HepG2 (cell line): ENCODE results near the gene ZNF541. TPM values are rescaled to one million over a fixed set of nuclear protein-coding genes. Genes with fewer than 3 reads are reported as not detected.

Experiments
- ARID5B ChIP-seq: IDR thresholded peaks from 2 replicates; pipeline ENCODE4 v1.4.0; 2020; ENCODE audit warnings: mild to moderate bottlenecking, missing genetic modification reagents
- CENPBD1 ChIP-seq: sonication (generic); formaldehyde crosslinking; IDR thresholded peaks from 2 replicates; pipeline ENCODE4 v1.8.0; 2022; ENCODE audit warnings: missing genetic modification reagents, low read depth, mild to moderate bottlenecking, borderline replicate concordance
- DZIP1 ChIP-seq: sonication (generic); formaldehyde crosslinking; IDR thresholded peaks from 2 replicates; pipeline ENCODE4 v1.5.0; 2020; ENCODE audit warnings: mild to moderate bottlenecking, missing genetic modification reagents
- FOXA3 ChIP-seq: IDR thresholded peaks from 2 replicates; pipeline ENCODE4 v1.6.1; 2016; ENCODE audit warnings: missing genetic modification reagents, missing compliant biosample characterization
- HMGXB4 ChIP-seq, 2 experiments: sonication (generic) in 1 of 2; formaldehyde crosslinking in 1 of 2; IDR thresholded peaks; 2 replicates each; pipeline versions ENCODE4 v1.4.0 to v1.6.1; 2018 to 2020; ENCODE audit warnings: missing genetic modification reagents in 2 of 2, borderline replicate concordance in 1 of 2, low read depth in 1 of 2, mild to moderate bottlenecking in 1 of 2, missing biosample characterization in 1 of 2
- HNF4G ChIP-seq, 2 experiments: sonication (generic) in 1 of 2; formaldehyde crosslinking in 1 of 2; IDR thresholded peaks; 2 replicates each; pipeline versions ENCODE4 v1.4.0 to v1.6.1; 2011 to 2020; ENCODE audit warnings: borderline replicate concordance in 2 of 2, low read depth in 2 of 2, mild to moderate bottlenecking in 2 of 2, low read length in 1 of 2, missing genetic modification reagents in 1 of 2, moderate library complexity in 1 of 2
- IKZF5 ChIP-seq: IDR thresholded peaks from 2 replicates; pipeline ENCODE4 v1.6.1; 2018; ENCODE audit warnings: missing genetic modification reagents, mild to moderate bottlenecking, missing compliant biosample characterization
- PAXIP1 ChIP-seq: sonication (generic); formaldehyde crosslinking; conservative IDR thresholded peaks from 2 replicates; pipeline ENCODE4 v1.4.0; 2020; ENCODE audit warnings: mild to moderate bottlenecking, missing genetic modification reagents, moderate library complexity
- RARA ChIP-seq: IDR thresholded peaks from 2 replicates; pipeline ENCODE4 v1.6.1; 2016; ENCODE audit warnings: missing genetic modification reagents, missing compliant biosample characterization
- ZBTB8A ChIP-seq: sonication (generic); formaldehyde crosslinking; IDR thresholded peaks from 2 replicates; pipeline ENCODE4 v1.4.0; 2020; ENCODE audit warnings: mild to moderate bottlenecking, low read depth, missing genetic modification reagents, borderline replicate concordance
- ZMYM3 ChIP-seq: sonication (generic); formaldehyde crosslinking; IDR thresholded peaks from 2 replicates; pipeline ENCODE4 v1.5.1; 2020; ENCODE audit warnings: mild to moderate bottlenecking, missing genetic modification reagents
- ZNF136 ChIP-seq: sonication (generic); formaldehyde crosslinking; IDR thresholded peaks from 2 replicates; pipeline ENCODE4 v1.8.1; 2022; ENCODE audit warnings: low read depth, mild to moderate bottlenecking, moderate library complexity, missing genetic modification reagents
- ZNF225 ChIP-seq: sonication (generic); formaldehyde crosslinking; IDR thresholded peaks from 2 replicates; pipeline ENCODE4 v1.4.0; 2020; ENCODE audit warnings: mild to moderate bottlenecking, missing genetic modification reagents
- ZNF816 ChIP-seq: sonication (generic); formaldehyde crosslinking; IDR thresholded peaks from 2 replicates; pipeline ENCODE4 v1.8.0; 2022; ENCODE audit warnings: missing genetic modification reagents, mild to moderate bottlenecking, borderline replicate concordance
- polyA plus RNA-seq, 8 experiments: library from polyadenylated mRNA; depleted of rRNA in 3 of 8; stranded (reverse) in 7 of 8; unstranded in 1 of 8; fragments of >200 nt; fragmentation: Illumina TruSeq in 4 of 8; extraction: Trizol in 4 of 8; gene quantifications; 2 replicates each; pipeline versions ENCODE4 v1.2.1 to v1.2.3, GENCODE V29; 2011 to 2016; ENCODE audit warnings: low read depth in 4 of 8, missing spikeins in 1 of 8, mixed read lengths in 1 of 8; ENCODE audit not compliant: insufficient read depth in 1 of 8
- total RNA-seq, 5 experiments: library from RNA; depleted of rRNA; stranded (reverse); fragments of >200 nt; fragmentation: Illumina TruSeq; extraction: Trizol; gene quantifications; 2 replicates each; pipeline ENCODE4 v1.2.3, GENCODE V29; 2016; ENCODE audit warnings: low read depth in 1 of 5

The ZNF541 gene
- total and polyA plus RNA-seq, 2 of the 13 experiments (the other 11 are each of a cell fraction or from before 2014, with no cell fraction given): 0.03 to 0.04 TPM

- TF ChIP-seq DZIP1 (CRISPR knock-in tag) (no peak), ZNF816 (no peak), ZNF136 (CRISPR knock-in tag) (no peak), RARA (CRISPR knock-in tag) (peak; percentile 76), HNF4G (IDR thresholded peaks at IDR 0.05; ENCODE audit: borderline replicate concordance, low read depth, low read length) (peak; percentile 77), HNF4G (CRISPR knock-in tag; IDR thresholded peaks at IDR 0.05; ENCODE audit: borderline replicate concordance, low read depth) (peak; percentile 56; the same call in 1 of the 2 replicates), ZBTB8A (CRISPR knock-in tag) (no peak), CENPBD1 (CRISPR knock-in tag) (no peak), FOXA3 (CRISPR knock-in tag) (peak; percentile 75), HMGXB4 (CRISPR knock-in tag; IDR thresholded peaks at IDR 0.05; ENCODE audit: borderline replicate concordance in 1 of 2, low read depth in 1 of 2) (0 out of 4 replicates have a peak, but pooled peaks of 1 of the 2 experiments have one; percentile 15), PAXIP1 (peak; percentile 66), IKZF5 (CRISPR knock-in tag) (no peak), ARID5B (peak; percentile 79), ZNF225 (CRISPR knock-in tag) (no peak), ZMYM3 (CRISPR knock-in tag) (no peak)
These were observed 8.9 kb downstream of the ZNF541 start (continued) for GRCh38 chr19:47564081-47564480.
